Measurements from ENCODE around the gene LTBP3.

DNA sequence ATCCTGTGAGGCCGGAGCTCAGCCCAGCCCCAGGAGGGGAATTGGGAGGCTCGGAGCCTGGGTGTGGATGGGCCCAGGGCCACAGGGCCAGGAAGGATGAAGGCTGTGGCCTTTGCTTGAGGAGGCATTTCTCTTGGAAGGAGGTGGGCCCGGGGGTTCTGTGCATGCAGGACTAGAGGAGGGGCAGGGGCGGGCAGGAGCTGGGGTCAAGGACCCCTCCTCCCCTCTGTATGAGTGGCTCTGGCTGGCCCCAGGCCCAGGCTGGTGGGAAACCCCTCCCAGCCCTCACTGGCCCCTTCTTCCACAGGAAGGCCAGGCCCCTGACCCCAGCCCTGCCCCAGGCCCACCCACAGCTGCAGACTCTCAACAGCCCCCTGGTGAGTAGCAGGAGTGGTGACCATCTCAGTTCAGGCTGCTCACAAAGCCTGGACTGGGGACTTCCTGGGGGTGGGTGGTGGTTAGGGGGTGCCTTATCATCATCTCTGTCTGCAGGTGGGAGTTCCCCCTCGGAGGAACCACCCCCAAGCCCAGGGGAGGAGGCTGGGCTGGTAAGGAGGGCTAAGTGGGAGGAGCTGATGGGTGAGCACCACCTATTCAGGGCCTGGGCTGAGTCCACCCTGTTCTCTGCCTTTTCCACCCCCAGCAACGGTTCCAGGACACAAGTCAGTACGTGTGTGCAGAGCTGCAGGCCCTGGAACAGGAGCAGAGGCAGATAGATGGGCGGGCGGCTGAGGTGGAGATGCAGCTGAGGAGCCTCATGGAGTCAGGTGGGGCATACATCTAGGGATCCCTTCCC is 31.5 kb upstream of the LTBP3 start:
- TF ChIP-seq, protein P1, sequence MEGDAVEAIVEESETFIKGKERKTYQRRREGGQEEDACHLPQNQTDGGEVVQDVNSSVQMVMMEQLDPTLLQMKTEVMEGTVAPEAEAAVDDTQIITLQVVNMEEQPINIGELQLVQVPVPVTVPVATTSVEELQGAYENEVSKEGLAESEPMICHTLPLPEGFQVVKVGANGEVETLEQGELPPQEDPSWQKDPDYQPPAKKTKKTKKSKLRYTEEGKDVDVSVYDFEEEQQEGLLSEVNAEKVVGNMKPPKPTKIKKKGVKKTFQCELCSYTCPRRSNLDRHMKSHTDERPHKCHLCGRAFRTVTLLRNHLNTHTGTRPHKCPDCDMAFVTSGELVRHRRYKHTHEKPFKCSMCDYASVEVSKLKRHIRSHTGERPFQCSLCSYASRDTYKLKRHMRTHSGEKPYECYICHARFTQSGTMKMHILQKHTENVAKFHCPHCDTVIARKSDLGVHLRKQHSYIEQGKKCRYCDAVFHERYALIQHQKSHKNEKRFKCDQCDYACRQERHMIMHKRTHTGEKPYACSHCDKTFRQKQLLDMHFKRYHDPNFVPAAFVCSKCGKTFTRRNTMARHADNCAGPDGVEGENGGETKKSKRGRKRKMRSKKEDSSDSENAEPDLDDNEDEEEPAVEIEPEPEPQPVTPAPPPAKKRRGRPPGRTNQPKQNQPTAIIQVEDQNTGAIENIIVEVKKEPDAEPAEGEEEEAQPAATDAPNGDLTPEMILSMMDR (IDR thresholded peaks at IDR 0.05; ENCODE audit: poor library complexity), result no peak
- no peak for TF ChIP-seq EZH2 (IDR thresholded peaks at IDR 0.05; ENCODE audit: borderline replicate concordance)
